Neural cell (in vitro differentiated cells): ENCODE measurements around the gene APOC3.

Experiments
- EP300 ChIP-seq: fragments of 450-650 bp; conservative IDR thresholded peaks from 2 replicates; pipeline ENCODE4 v1.6.1; 2014; ENCODE audit warnings: antibody characterized with exemption, mild to moderate bottlenecking, moderate library complexity; ENCODE audit not compliant: poor library complexity, severe bottlenecking
- RAD21 ChIP-seq: fragments of 450-650 bp; conservative IDR thresholded peaks from 2 replicates; pipeline ENCODE4 v1.6.1; 2014; ENCODE audit warnings: antibody characterized with exemption, mild to moderate bottlenecking, moderate library complexity
- TF ChIP-seq, protein P1 (sequence below): fragments of 450-650 bp; IDR thresholded peaks from 2 replicates; pipeline ENCODE4 v1.5.1; 2014; ENCODE audit warnings: antibody characterized with exemption, mild to moderate bottlenecking, moderate library complexity; ENCODE audit not compliant: poor library complexity, severe bottlenecking

DNA sequence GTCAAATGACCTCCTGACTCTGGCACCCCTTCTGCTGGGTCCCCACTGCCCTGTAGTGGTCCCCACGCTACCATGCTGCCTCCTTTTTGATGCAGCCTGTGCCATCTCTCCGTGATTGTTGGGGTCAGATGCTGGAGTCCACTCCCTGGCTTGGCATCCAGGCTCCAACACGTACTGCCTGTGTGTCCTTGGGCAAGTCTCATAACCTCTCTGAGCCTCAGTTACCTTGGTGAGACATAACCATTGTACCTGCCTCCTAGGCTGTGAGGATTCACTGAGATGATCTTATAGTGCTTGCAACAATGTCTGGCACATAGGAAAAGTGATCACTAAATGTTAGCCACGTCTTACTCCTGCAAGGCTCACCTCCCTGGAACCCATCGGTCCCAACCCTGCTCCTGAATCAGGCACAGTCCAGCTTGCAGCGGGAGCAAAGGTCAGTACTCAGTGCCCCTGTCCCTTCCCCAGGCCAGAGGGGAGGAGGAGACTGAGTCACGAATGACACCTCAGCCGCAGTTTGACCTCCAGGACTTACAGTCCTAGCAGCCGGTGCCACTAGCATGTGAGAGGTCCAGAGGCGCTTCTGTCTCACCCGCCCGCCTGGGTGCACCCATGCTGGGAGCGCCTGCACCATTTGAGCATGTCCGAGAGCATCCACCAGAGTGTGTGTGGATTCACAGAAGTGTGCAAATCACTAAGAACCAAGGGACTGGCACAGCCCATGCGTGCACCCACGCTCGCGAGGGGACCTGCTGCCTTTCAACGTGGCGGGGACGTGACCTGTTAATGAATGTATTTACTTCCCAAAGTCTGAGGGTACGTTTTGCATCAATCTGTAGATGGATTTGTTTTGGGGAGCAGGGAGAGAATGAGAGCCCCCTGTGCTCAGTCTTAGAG lies 3.6 kb upstream of the APOC3 start:
- TF ChIP-seq EP300 (no peak), RAD21 (no peak)
- TF ChIP-seq, protein P1, sequence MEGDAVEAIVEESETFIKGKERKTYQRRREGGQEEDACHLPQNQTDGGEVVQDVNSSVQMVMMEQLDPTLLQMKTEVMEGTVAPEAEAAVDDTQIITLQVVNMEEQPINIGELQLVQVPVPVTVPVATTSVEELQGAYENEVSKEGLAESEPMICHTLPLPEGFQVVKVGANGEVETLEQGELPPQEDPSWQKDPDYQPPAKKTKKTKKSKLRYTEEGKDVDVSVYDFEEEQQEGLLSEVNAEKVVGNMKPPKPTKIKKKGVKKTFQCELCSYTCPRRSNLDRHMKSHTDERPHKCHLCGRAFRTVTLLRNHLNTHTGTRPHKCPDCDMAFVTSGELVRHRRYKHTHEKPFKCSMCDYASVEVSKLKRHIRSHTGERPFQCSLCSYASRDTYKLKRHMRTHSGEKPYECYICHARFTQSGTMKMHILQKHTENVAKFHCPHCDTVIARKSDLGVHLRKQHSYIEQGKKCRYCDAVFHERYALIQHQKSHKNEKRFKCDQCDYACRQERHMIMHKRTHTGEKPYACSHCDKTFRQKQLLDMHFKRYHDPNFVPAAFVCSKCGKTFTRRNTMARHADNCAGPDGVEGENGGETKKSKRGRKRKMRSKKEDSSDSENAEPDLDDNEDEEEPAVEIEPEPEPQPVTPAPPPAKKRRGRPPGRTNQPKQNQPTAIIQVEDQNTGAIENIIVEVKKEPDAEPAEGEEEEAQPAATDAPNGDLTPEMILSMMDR: no peak
